GM12872 (cell line): ENCODE results near the gene PIK3R6.

Source experiments
- CTCF ChIP-seq: IDR thresholded peaks from 3 replicates; pipeline ENCODE4 v1.5.1; 2011; ENCODE audit warnings: low read depth, mild to moderate bottlenecking, low read length, moderate library complexity; ENCODE audit not compliant: insufficient read depth

The PIK3R6 gene

GRCh38 chr17:8831234-8831849 is 36.1 kb downstream of the PIK3R6 start:
- no peak for TF ChIP-seq CTCF

GRCh38 chr17:8830141-8830540 is 37.3 kb downstream of the PIK3R6 start:
- TF ChIP-seq CTCF = no peak

GRCh38 chr17:8829036-8829941 is 38.2 kb downstream of the PIK3R6 start:
- no peak for TF ChIP-seq CTCF

- no peak for TF ChIP-seq CTCF
These were observed 39.0 kb downstream of the PIK3R6 start for GRCh38 chr17:8828517-8828875.

- TF ChIP-seq CTCF = no peak
These were observed 40.6 kb downstream of the PIK3R6 start for GRCh38 chr17:8826808-8827435.

GRCh38 chr17:8825802-8826201 is 41.7 kb downstream of the PIK3R6 start:
- TF ChIP-seq CTCF = no peak

GRCh38 chr17:8823279-8823678 is 44.2 kb downstream of the PIK3R6 start:
- no peak for TF ChIP-seq CTCF
